ENCODE measurements around the gene MS4A1.

MS4A1 gene

DNA sequence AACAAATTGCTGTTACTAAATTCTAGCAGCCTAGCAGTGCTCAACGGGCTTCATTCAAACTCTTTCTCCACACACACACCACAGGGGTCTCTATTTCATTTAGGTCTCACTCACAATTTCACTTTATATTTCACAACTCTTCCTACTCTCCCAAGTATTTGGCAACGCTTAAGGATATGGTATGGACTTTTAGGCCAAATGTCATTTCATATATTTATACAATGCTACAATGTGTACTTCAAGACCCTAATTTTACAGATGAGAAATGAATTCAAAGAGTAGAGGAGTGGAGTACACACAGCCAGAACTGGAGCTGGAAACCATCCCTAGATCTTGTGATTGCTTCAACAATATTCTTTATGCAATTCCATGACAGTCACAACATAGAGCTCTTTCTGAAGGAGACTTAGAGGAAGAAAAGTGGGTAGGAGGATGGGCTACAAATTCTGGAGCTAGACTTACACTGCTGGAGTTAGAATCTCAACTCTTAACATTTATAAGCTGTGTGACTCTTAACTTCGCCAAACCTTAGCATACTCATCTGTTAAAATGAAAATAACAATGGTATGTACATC, 57.1 kb downstream of the MS4A1 start:
- no peak overlapping the region for H2BK15ac ChIP-seq (ENCODE audit: low read length)
- H2AK5ac ChIP-seq (ENCODE audit: low read depth, low read length): no peak overlapping the region
- H4K91ac ChIP-seq (ENCODE audit: low read depth, low read length, poor library complexity): no peak overlapping the region
- no peak overlapping the region for H2BK12ac ChIP-seq (ENCODE audit: low read length)
- H2AFZ ChIP-seq (ENCODE audit: low read length): no peak overlapping the region
- no peaks in the 10 kb centered on the region for H3K36me3 ChIP-seq (replicated peaks in 1 of 2; ENCODE audit: control insufficient read depth in 2 of 2, insufficient read depth in 2 of 2, low read length in 2 of 2)
- H2BK120ac ChIP-seq (ENCODE audit: low read depth, low read length): no peak overlapping the region
- H3K4me1 ChIP-seq (ENCODE audit: control insufficient read depth in 2 of 2, insufficient read depth in 1 of 2, low read depth in 1 of 2, low read length in 2 of 2): no peaks in the 10 kb centered on the region
- H3K27ac ChIP-seq (replicated peaks; ENCODE audit: low read length): no peak overlapping the region
- no peaks in the 10 kb centered on the region for H3K27me3 ChIP-seq (ENCODE audit: control insufficient read depth in 3 of 3, insufficient read depth in 3 of 3, low read depth in 1 of 3, low read length in 3 of 3)
- H3K9me3 ChIP-seq (replicated peaks in 1 of 2; ENCODE audit: control insufficient read depth in 2 of 2, insufficient read depth in 1 of 2, low read depth in 1 of 2, low read length in 2 of 2): no peaks in the 10 kb centered on the region
- no peak overlapping the region for H3K18ac ChIP-seq (ENCODE audit: low read length)
- no peak overlapping the region for H3K4me3 ChIP-seq (ENCODE audit: low read length in 2 of 2)
- H3K14ac ChIP-seq (ENCODE audit: low read length): no peak overlapping the region
- H3K9ac ChIP-seq (ENCODE audit: low read depth, low read length, poor library complexity): no peak overlapping the region
- no CpG with 5 or more reads among the region's 3 CpGs for WGBS, 2 donors (ENCODE audit: extremely low coverage in 2 of 2, insufficient read length in 2 of 2, insufficient replicate concordance in 1 of 2)
- H3K4ac ChIP-seq (ENCODE audit: low read length): no peak overlapping the region
- H2BK5ac ChIP-seq (ENCODE audit: low read length): no peak overlapping the region
- no peak overlapping the region for H3K4me2 ChIP-seq (ENCODE audit: insufficient read depth, low read length, poor library complexity, severe bottlenecking)
- no peak overlapping the region for H4K8ac ChIP-seq (ENCODE audit: low read depth, low read length)
- no peak for DNase-seq (ENCODE audit: low spot score)
- H3K79me1 ChIP-seq (ENCODE audit: low read depth, low read length): no peaks in the 10 kb centered on the region
- H3K23ac ChIP-seq (ENCODE audit: low read depth, low read length, poor library complexity): no peak overlapping the region

DNA sequence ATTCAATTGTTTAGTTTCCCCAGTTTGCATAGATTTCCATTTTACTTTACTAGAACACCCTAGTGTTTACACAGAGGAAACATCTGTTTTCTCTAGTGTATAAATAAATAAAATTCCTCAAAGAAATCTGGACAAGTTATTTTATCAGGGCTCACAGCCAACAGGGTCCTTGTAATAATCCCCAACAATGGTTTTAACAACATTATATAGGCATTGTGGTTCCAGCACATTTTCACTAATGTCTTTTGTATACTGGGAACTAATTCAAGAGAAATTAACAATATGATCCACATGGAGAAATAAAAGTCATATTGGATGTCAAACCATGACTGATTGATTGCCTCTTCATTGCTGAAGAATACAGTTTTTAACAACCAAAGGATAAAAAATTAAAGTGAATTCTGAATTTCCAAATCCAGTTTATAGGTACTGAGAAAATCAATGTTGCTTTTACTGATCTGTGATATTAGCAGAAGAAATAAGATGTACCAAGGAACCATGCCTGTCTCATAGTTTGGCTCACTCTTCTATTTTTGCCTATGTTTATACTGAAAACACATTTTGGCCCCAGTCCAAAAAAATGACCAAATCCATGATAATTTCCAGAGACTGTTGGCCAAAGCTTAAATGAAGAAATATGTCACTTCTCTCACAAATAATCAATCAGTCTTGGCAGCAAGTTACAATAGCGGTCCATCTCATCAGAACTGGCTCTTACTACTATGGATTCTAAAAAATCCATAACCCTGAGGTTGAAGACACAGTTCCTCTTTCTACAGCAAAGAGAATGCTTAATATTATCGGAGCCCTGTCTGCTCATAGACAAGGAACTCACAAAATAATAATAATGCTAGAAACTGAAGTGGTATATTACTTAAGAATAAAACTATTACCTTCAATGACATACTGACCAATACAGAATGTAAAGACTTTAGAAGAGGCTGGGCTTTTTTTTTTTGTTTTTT, 58.1 kb downstream of the MS4A1 start:
- H3K27me3 ChIP-seq (ENCODE audit: control insufficient read depth in 3 of 3, insufficient read depth in 3 of 3, low read depth in 1 of 3, low read length in 3 of 3): no peaks in the 10 kb centered on the region
- no peak overlapping the region for H2BK12ac ChIP-seq (ENCODE audit: low read length)
- no peak overlapping the region for H4K91ac ChIP-seq (ENCODE audit: low read depth, low read length, poor library complexity)
- no peak overlapping the region for H3K4me2 ChIP-seq (ENCODE audit: insufficient read depth, low read length, poor library complexity, severe bottlenecking)
- no peak overlapping the region for H2BK15ac ChIP-seq (ENCODE audit: low read length)
- no peak overlapping the region for H3K4ac ChIP-seq (ENCODE audit: low read length)
- H2AFZ ChIP-seq (ENCODE audit: low read length): no peak overlapping the region
- H3K18ac ChIP-seq (ENCODE audit: low read length): no peak overlapping the region
- H2AK5ac ChIP-seq (ENCODE audit: low read depth, low read length): no peak overlapping the region
- H3K9me3 ChIP-seq (replicated peaks in 1 of 2; ENCODE audit: control insufficient read depth in 2 of 2, insufficient read depth in 1 of 2, low read depth in 1 of 2, low read length in 2 of 2): no peaks in the 10 kb centered on the region
- no peak overlapping the region for H2BK5ac ChIP-seq (ENCODE audit: low read length)
- H2BK120ac ChIP-seq (ENCODE audit: low read depth, low read length): no peak overlapping the region
- no peak for DNase-seq (ENCODE audit: low spot score)
- no peaks in the 10 kb centered on the region for H3K4me1 ChIP-seq (ENCODE audit: control insufficient read depth in 2 of 2, insufficient read depth in 1 of 2, low read depth in 1 of 2, low read length in 2 of 2)
- H3K79me1 ChIP-seq (ENCODE audit: low read depth, low read length): no peaks in the 10 kb centered on the region
- H3K14ac ChIP-seq (ENCODE audit: low read length): no peak overlapping the region
- no CpG with 5 or more reads among the region's 2 CpGs for WGBS, 2 donors (ENCODE audit: extremely low coverage in 2 of 2, insufficient read length in 2 of 2, insufficient replicate concordance in 1 of 2)
- H3K36me3 ChIP-seq (replicated peaks in 1 of 2; ENCODE audit: control insufficient read depth in 2 of 2, insufficient read depth in 2 of 2, low read length in 2 of 2): no peaks in the 10 kb centered on the region
- H3K4me3 ChIP-seq (ENCODE audit: low read length in 2 of 2): no peak overlapping the region
- no peak overlapping the region for H3K23ac ChIP-seq (ENCODE audit: low read depth, low read length, poor library complexity)
- H4K8ac ChIP-seq (ENCODE audit: low read depth, low read length): no peak overlapping the region
- H3K9ac ChIP-seq (ENCODE audit: low read depth, low read length, poor library complexity): no peak overlapping the region
- H3K27ac ChIP-seq (replicated peaks; ENCODE audit: low read length): no peak overlapping the region

DNA sequence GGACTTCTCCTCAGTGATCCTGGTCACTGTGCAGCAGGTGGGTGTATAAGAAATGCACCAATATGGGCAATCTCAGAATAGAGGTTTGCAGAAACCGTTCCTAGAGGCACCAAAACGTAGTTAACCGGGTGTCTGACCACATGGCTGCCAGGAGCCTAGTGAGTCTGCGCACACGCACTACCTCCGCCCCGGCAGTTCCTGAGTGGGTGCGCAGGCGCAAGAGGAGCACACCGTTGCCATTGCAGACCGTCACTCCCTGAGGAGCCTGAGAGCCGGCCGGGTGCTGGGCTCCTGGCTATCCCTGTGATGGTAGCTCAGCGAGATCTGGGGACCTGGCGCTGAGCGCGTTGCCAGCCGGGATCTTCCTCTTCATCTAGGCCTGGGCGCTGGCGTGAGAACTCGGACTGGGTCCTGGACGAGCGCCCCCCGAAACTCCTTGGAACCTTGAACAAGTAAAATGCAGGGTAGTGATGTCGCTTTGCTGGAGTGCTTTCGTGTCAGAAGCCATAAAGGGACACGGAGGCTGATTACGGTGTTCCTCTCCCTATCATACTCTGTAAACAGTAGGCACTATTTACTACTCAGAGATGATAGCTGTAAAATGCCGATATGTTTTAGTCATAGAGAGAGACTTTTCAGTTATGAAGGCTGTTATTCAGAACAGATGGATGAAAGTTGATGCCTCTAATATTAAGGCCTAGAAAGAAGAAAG, 59.7 kb downstream of the MS4A1 start, which contains the start of gene MS4A13:
MS4A13 (plus strand) TSS at position 249 of the 712 bp plus-strand sequence. CDS start 2,692 bp downstream, outside the sequence.
- H2AK5ac ChIP-seq (ENCODE audit: low read depth, low read length): no peak within 1 kb of the TSS
- H4K91ac ChIP-seq (ENCODE audit: low read depth, low read length, poor library complexity): no peak within 1 kb of the TSS
- H2BK5ac ChIP-seq (ENCODE audit: low read length): no peak within 1 kb of the TSS
- H3K27me3 ChIP-seq (ENCODE audit: control insufficient read depth in 3 of 3, insufficient read depth in 3 of 3, low read depth in 1 of 3, low read length in 3 of 3): no peaks in the 10 kb centered on the region
- H3K27ac ChIP-seq (replicated peaks; ENCODE audit: low read length): no peak within 1 kb of the TSS
- H3K9ac ChIP-seq (ENCODE audit: low read depth, low read length, poor library complexity): no peak within 1 kb of the TSS
- no peak within 1 kb of the TSS for H3K23ac ChIP-seq (ENCODE audit: low read depth, low read length, poor library complexity)
- no peak within 1 kb of the TSS for H3K18ac ChIP-seq (ENCODE audit: low read length)
- no peak within 1 kb of the TSS for H3K4me3 ChIP-seq (ENCODE audit: low read length in 2 of 2)
- H2BK12ac ChIP-seq (ENCODE audit: low read length): no peak within 1 kb of the TSS
- no peak within 1 kb of the TSS for H3K4me2 ChIP-seq (ENCODE audit: insufficient read depth, low read length, poor library complexity, severe bottlenecking)
- H3K79me1 ChIP-seq (ENCODE audit: low read depth, low read length): no peaks in the 10 kb centered on the region
- H4K8ac ChIP-seq (ENCODE audit: low read depth, low read length): no peak within 1 kb of the TSS
- H3K4me1 ChIP-seq (ENCODE audit: control insufficient read depth in 2 of 2, insufficient read depth in 1 of 2, low read depth in 1 of 2, low read length in 2 of 2): no peaks in the 10 kb centered on the region
- no peaks in the 10 kb centered on the region for H3K9me3 ChIP-seq (replicated peaks in 1 of 2; ENCODE audit: control insufficient read depth in 2 of 2, insufficient read depth in 1 of 2, low read depth in 1 of 2, low read length in 2 of 2)
- no peak within 1 kb of the TSS for H3K14ac ChIP-seq (ENCODE audit: low read length)
- no peak within 1 kb of the TSS for H2BK120ac ChIP-seq (ENCODE audit: low read depth, low read length)
- no peaks in the 10 kb centered on the region for H3K36me3 ChIP-seq (replicated peaks in 1 of 2; ENCODE audit: control insufficient read depth in 2 of 2, insufficient read depth in 2 of 2, low read length in 2 of 2)
- no CpG with 5 or more reads among the region's 29 CpGs for WGBS, 2 donors (ENCODE audit: extremely low coverage in 2 of 2, insufficient read length in 2 of 2, insufficient replicate concordance in 1 of 2)
- no peak within 1 kb of the TSS for H3K4ac ChIP-seq (ENCODE audit: low read length)
- H2BK15ac ChIP-seq (ENCODE audit: low read length): no peak within 1 kb of the TSS
- DNase-seq (ENCODE audit: low spot score): no peak
- no peak within 1 kb of the TSS for H2AFZ ChIP-seq (ENCODE audit: low read length)
